ENCODE results near the gene GPR84.

The GPR84 gene

GRCh38 chr12:54387114-54387467 lies 22.8 kb upstream of the GPR84 start:
- Histone ChIP-seq H3K9me3 (ENCODE audit: insufficient read depth, low read length) (no peaks in the 10 kb centered on the region), H3K9ac (ENCODE audit: insufficient read length, low read depth) (peak overlapping the region; percentile 39), H3K4me3 (ENCODE audit: insufficient read length, low read depth) (no peak overlapping the region), H3K27me3 (ENCODE audit: insufficient read depth, insufficient read length) (no peaks in the 10 kb centered on the region), H3K36me3 (ENCODE audit: insufficient read depth, insufficient read length, low read length) (no peaks in the 10 kb centered on the region), H3K4me1 (ENCODE audit: insufficient read depth, insufficient read length) (peaks cover 50% of the 10 kb centered on the region)
- no peak for DNase-seq (ENCODE audit: low read depth, low spot score)
- TF ChIP-seq YY1 (IDR thresholded peaks at IDR 0.05; ENCODE audit: insufficient read depth, insufficient read length) (no peak), SUZ12 (IDR thresholded peaks at IDR 0.05; ENCODE audit: extremely low read depth, insufficient read depth, insufficient read length) (no peak), ZNF274 (IDR thresholded peaks at IDR 0.05; ENCODE audit: low read depth, low read length) (no peak)

- Histone ChIP-seq H3K36me3 (ENCODE audit: insufficient read depth, insufficient read length, low read length) (peaks cover 3% of the 10 kb centered on the region), H3K4me1 (ENCODE audit: insufficient read depth, insufficient read length) (peaks cover 45% of the 10 kb centered on the region), H3K4me3 (ENCODE audit: insufficient read length, low read depth) (no peak overlapping the region), H3K27me3 (ENCODE audit: insufficient read depth, insufficient read length) (no peaks in the 10 kb centered on the region), H3K9ac (ENCODE audit: insufficient read length, low read depth) (peak overlapping the region; percentile 39), H3K9me3 (ENCODE audit: insufficient read depth, low read length) (no peaks in the 10 kb centered on the region)
- DNase-seq (ENCODE audit: low read depth, low spot score): no peak
- TF ChIP-seq YY1 (IDR thresholded peaks at IDR 0.05; ENCODE audit: insufficient read depth, insufficient read length): no peak
- TF ChIP-seq SUZ12 (IDR thresholded peaks at IDR 0.05; ENCODE audit: extremely low read depth, insufficient read depth, insufficient read length): no peak
- no peak for TF ChIP-seq ZNF274 (IDR thresholded peaks at IDR 0.05; ENCODE audit: low read depth, low read length)
These were observed 22.3 kb upstream of the GPR84 start for GRCh38 chr12:54386403-54387113.

- TF ChIP-seq ZNF274 (IDR thresholded peaks at IDR 0.05; ENCODE audit: low read depth, low read length): no peak
- TF ChIP-seq YY1 (IDR thresholded peaks at IDR 0.05; ENCODE audit: insufficient read depth, insufficient read length): no peak
- no peak for TF ChIP-seq SUZ12 (IDR thresholded peaks at IDR 0.05; ENCODE audit: extremely low read depth, insufficient read depth, insufficient read length)
- DNase-seq (ENCODE audit: low read depth, low spot score): no peak
- H3K9ac ChIP-seq (ENCODE audit: insufficient read length, low read depth): peak overlapping the region; percentile 58
- H3K4me1 ChIP-seq (ENCODE audit: insufficient read depth, insufficient read length): peaks cover 45% of the 10 kb centered on the region
- H3K36me3 ChIP-seq (ENCODE audit: insufficient read depth, insufficient read length, low read length): peaks cover 8% of the 10 kb centered on the region
- peak overlapping the region; percentile 21 for H3K4me3 ChIP-seq (ENCODE audit: insufficient read length, low read depth)
- H3K9me3 ChIP-seq (ENCODE audit: insufficient read depth, low read length): no peaks in the 10 kb centered on the region
- H3K27me3 ChIP-seq (ENCODE audit: insufficient read depth, insufficient read length): no peaks in the 10 kb centered on the region
These were observed 21.1 kb upstream of the GPR84 start for GRCh38 chr12:54385251-54385914.

- peaks cover 39% of the 10 kb centered on the region for H3K4me1 ChIP-seq (ENCODE audit: insufficient read depth, insufficient read length)
- peak within 1 kb of the TSS; percentile 21 for H3K4me3 ChIP-seq (ENCODE audit: insufficient read length, low read depth)
- H3K36me3 ChIP-seq (ENCODE audit: insufficient read depth, insufficient read length, low read length): peaks cover 8% of the 10 kb centered on the region
- H3K9me3 ChIP-seq (ENCODE audit: insufficient read depth, low read length): no peaks in the 10 kb centered on the region
- TF ChIP-seq SUZ12 (IDR thresholded peaks at IDR 0.05; ENCODE audit: extremely low read depth, insufficient read depth, insufficient read length): no peak
- no peak for TF ChIP-seq ZNF274 (IDR thresholded peaks at IDR 0.05; ENCODE audit: low read depth, low read length)
- no peak for TF ChIP-seq YY1 (IDR thresholded peaks at IDR 0.05; ENCODE audit: insufficient read depth, insufficient read length)
- no peaks in the 10 kb centered on the region for H3K27me3 ChIP-seq (ENCODE audit: insufficient read depth, insufficient read length)
- H3K9ac ChIP-seq (ENCODE audit: insufficient read length, low read depth): peak within 1 kb of the TSS; percentile 65
- DNase-seq (ENCODE audit: low read depth, low spot score): no peak
These were observed 20.3 kb upstream of the GPR84 start, which contains the start of gene ZNF385A for GRCh38 chr12:54384591-54385041. TSS of gene ZNF385A (minus strand) at chr12:54384733. CDS start at chr12:54384514, 219 bp downstream.

GRCh38 chr12:54383041-54383609 lies 18.8 kb upstream of the GPR84 start:
- Histone ChIP-seq H3K27me3 (ENCODE audit: insufficient read depth, insufficient read length) (no peaks in the 10 kb centered on the region), H3K4me3 (ENCODE audit: insufficient read length, low read depth) (no peak overlapping the region), H3K9ac (ENCODE audit: insufficient read length, low read depth) (no peak overlapping the region), H3K9me3 (ENCODE audit: insufficient read depth, low read length) (no peaks in the 10 kb centered on the region), H3K4me1 (ENCODE audit: insufficient read depth, insufficient read length) (peaks cover 39% of the 10 kb centered on the region), H3K36me3 (ENCODE audit: insufficient read depth, insufficient read length, low read length) (peaks cover 10% of the 10 kb centered on the region)
- TF ChIP-seq ZNF274 (IDR thresholded peaks at IDR 0.05; ENCODE audit: low read depth, low read length) (no peak), SUZ12 (IDR thresholded peaks at IDR 0.05; ENCODE audit: extremely low read depth, insufficient read depth, insufficient read length) (no peak), YY1 (IDR thresholded peaks at IDR 0.05; ENCODE audit: insufficient read depth, insufficient read length) (no peak)
- DNase-seq (ENCODE audit: low read depth, low spot score): no peak

GRCh38 chr12:54381136-54381535 lies 16.9 kb upstream of the GPR84 start:
- TF ChIP-seq SUZ12 (IDR thresholded peaks at IDR 0.05; ENCODE audit: extremely low read depth, insufficient read depth, insufficient read length) (no peak), YY1 (IDR thresholded peaks at IDR 0.05; ENCODE audit: insufficient read depth, insufficient read length) (no peak), ZNF274 (IDR thresholded peaks at IDR 0.05; ENCODE audit: low read depth, low read length) (no peak)
- Histone ChIP-seq H3K36me3 (ENCODE audit: insufficient read depth, insufficient read length, low read length) (peaks cover 19% of the 10 kb centered on the region), H3K4me1 (ENCODE audit: insufficient read depth, insufficient read length) (peaks cover 33% of the 10 kb centered on the region), H3K4me3 (ENCODE audit: insufficient read length, low read depth) (no peak overlapping the region), H3K9ac (ENCODE audit: insufficient read length, low read depth) (no peak overlapping the region), H3K9me3 (ENCODE audit: insufficient read depth, low read length) (no peaks in the 10 kb centered on the region), H3K27me3 (ENCODE audit: insufficient read depth, insufficient read length) (no peaks in the 10 kb centered on the region)
- DNase-seq (ENCODE audit: low read depth, low spot score): no peak

Measured in NT2/D1 (cell line).